GM12878 (cell line): ENCODE measurements around the gene RERE. TPM values are rescaled to one million over a fixed set of nuclear protein-coding genes. Genes with fewer than 3 reads are reported as not detected.

Source experiments
- E4F1 ChIP-seq: fragments of 450-650 bp; IDR thresholded peaks from 2 replicates; pipeline ENCODE4 v1.6.1; 2018; ENCODE audit warnings: borderline replicate concordance, mild to moderate bottlenecking; ENCODE audit not compliant: partially characterized antibody
- ESRRA ChIP-seq: IDR thresholded peaks from 2 replicates; pipeline ENCODE4 v1.6.1; 2012; ENCODE audit warnings: mild to moderate bottlenecking, low read length, improper control_type of control experiment
- IRF3 ChIP-seq: fragments of 450-650 bp; IDR thresholded peaks from 2 replicates; pipeline ENCODE4 v1.6.1; 2014; ENCODE audit warnings: mild to moderate bottlenecking
- MTA3 ChIP-seq: IDR thresholded peaks from 2 replicates; pipeline ENCODE4 v1.6.1; 2012; ENCODE audit warnings: low read length, inconsistent platforms, borderline replicate concordance
- PAX8 ChIP-seq: fragments of 450-650 bp; IDR thresholded peaks from 2 replicates; pipeline ENCODE4 v1.6.1; 2017; ENCODE audit warnings: mild to moderate bottlenecking, moderate library complexity
- POLR2AphosphoS2 ChIP-seq: IDR thresholded peaks from 2 replicates; pipeline ENCODE4 v1.6.1; 2011; ENCODE audit warnings: low read depth, mild to moderate bottlenecking, low read length, improper control_type of control experiment, moderate library complexity
- SMAD1 ChIP-seq: fragments of 450-650 bp; IDR thresholded peaks from 2 replicates; pipeline ENCODE4 v1.6.1; 2018; ENCODE audit warnings: mild to moderate bottlenecking, low read depth; ENCODE audit not compliant: partially characterized antibody
- SREBF1 ChIP-seq: IDR thresholded peaks from 2 replicates; pipeline ENCODE4 v1.6.1; 2012; ENCODE audit warnings: mild to moderate bottlenecking, low read length
- TBL1XR1 ChIP-seq: IDR thresholded peaks from 2 replicates; pipeline ENCODE4 v1.6.1; 2012; ENCODE audit warnings: low read depth, low read length, improper control_type of control experiment
- polyA plus RNA-seq, 11 experiments: library from polyadenylated mRNA; depleted of rRNA in 4 of 11; unstranded in 6 of 11; stranded (reverse) in 5 of 11; fragments of >200 nt; fragmentation: Nextera tagmentation in 4 of 11; fragmentation: Illumina TruSeq in 1 of 11; extraction: Ambion mirVana in 4 of 11; extraction: Trizol in 1 of 11; gene quantifications; 1 replicate in 1 of 11; 2 replicates in 10 of 11; pipeline versions ENCODE4 v1.2.1 to v1.2.3, GENCODE V29; 2011 to 2016; ENCODE audit warnings: inconsistent platforms in 2 of 11, missing spikeins in 2 of 11, low read depth in 1 of 11
- total RNA-seq, 4 experiments: library from RNA; depleted of rRNA in 3 of 4; stranded (reverse); fragments of >200 nt in 3 of 4; fragmentation: Illumina TruSeq in 1 of 4; extraction: Trizol in 1 of 4; gene quantifications; 2 replicates each; pipeline versions ENCODE4 v1.2.1 to v1.2.3, GENCODE V29; 2013 to 2021
- TF ChIP-seq, protein P1 (sequence below): IDR thresholded peaks from 2 replicates; pipeline ENCODE4 v1.6.1; 2012; ENCODE audit warnings: low read depth, low read length, improper control_type of control experiment

The RERE gene
- total and polyA plus RNA-seq, 10 of the 15 experiments (the other 5 are each of a cell fraction or from before 2014, with no cell fraction given): 5.2 to 60.5 (median 20.2) TPM

- TF ChIP-seq IRF3 (no peak), TBL1XR1 (no peak), PAX8 (no peak), SMAD1 (no peak), ESRRA (no peak), MTA3 (no peak), POLR2AphosphoS2 (no peak), E4F1 (no peak), SREBF1 (no peak)
- TF ChIP-seq, protein P1, sequence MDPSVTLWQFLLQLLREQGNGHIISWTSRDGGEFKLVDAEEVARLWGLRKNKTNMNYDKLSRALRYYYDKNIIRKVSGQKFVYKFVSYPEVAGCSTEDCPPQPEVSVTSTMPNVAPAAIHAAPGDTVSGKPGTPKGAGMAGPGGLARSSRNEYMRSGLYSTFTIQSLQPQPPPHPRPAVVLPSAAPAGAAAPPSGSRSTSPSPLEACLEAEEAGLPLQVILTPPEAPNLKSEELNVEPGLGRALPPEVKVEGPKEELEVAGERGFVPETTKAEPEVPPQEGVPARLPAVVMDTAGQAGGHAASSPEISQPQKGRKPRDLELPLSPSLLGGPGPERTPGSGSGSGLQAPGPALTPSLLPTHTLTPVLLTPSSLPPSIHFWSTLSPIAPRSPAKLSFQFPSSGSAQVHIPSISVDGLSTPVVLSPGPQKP: no peak
These were observed 105.5 kb downstream of the RERE start (continued) for GRCh38 chr1:8711873-8712412.
